Measurements from ENCODE around the gene HOXA9. TPM values are rescaled to one million over a fixed set of nuclear protein-coding genes. Genes with fewer than 3 reads are reported as not detected.
A peak's percentile ranks its signal among the peaks of the same experiment; 100 is the strongest.

HOXA9 gene
- total RNA-seq, 1 donor from 2014 or later = not detected

GRCh38 chr7:27141137-27141922 lies 24.0 kb downstream of the HOXA9 start:
- Histone ChIP-seq H3K36me3 (ENCODE audit: insufficient read depth, low read length) (no peaks in the 10 kb centered on the region), H3K27ac (ENCODE audit: low read depth, low read length) (no peak overlapping the region), H3K27me3 (ENCODE audit: insufficient read depth, low read length) (peaks cover 99% of the 10 kb centered on the region), H2AFZ (ENCODE audit: low read depth, low read length) (no peak overlapping the region), H4K20me1 (ENCODE audit: insufficient read depth, low read length) (peaks cover 2% of the 10 kb centered on the region), H3K9me3 (ENCODE audit: insufficient read depth, low read depth, low read length) (peaks cover 6% of the 10 kb centered on the region), H3K9ac (ENCODE audit: low read length) (no peak overlapping the region), H3K79me2 (ENCODE audit: insufficient read depth, low read length) (no peaks in the 10 kb centered on the region), H3K4me2 (ENCODE audit: low read length) (peak overlapping the region; percentile 80), H3K4me3 (ENCODE audit: insufficient read depth, low read depth, low read length) (no peak overlapping the region), H3K4me1 (ENCODE audit: insufficient read depth, low read length) (no peaks in the 10 kb centered on the region)
- Mint-ChIP-seq H3K9me3 (ENCODE audit: unreplicated experiment) (peaks cover 38% of the 10 kb centered on the region), H3K27me3 (ENCODE audit: low read depth, unreplicated experiment) (peaks cover 88% of the 10 kb centered on the region), H3K27ac (ENCODE audit: unreplicated experiment) (peak overlapping the region; percentile 2), H3K4me3 (ENCODE audit: unreplicated experiment) (no peak overlapping the region), H3K4me1 (ENCODE audit: low read depth, unreplicated experiment) (no peaks in the 10 kb centered on the region), H3K36me3 (ENCODE audit: low read depth, unreplicated experiment) (peaks cover 3% of the 10 kb centered on the region)
- DNase-seq (ENCODE audit: low read depth) = no peak
- TF ChIP-seq EZH2 (IDR thresholded peaks at IDR 0.05; ENCODE audit: insufficient read depth, low read length) = no peak
- no peak for TF ChIP-seq CTCF (IDR thresholded peaks at IDR 0.05; ENCODE audit: insufficient read depth, low read depth, low read length)
- FAIRE-seq = no peak

GRCh38 chr7:27140126-27140857 lies 25.0 kb downstream of the HOXA9 start:
- no peak overlapping the region for H2AFZ ChIP-seq (ENCODE audit: low read depth, low read length)
- no peak for TF ChIP-seq CTCF (IDR thresholded peaks at IDR 0.05; ENCODE audit: insufficient read depth, low read depth, low read length)
- no peak for TF ChIP-seq EZH2 (IDR thresholded peaks at IDR 0.05; ENCODE audit: insufficient read depth, low read length)
- Mint-ChIP-seq H3K27me3 (ENCODE audit: low read depth, unreplicated experiment) (peaks cover 88% of the 10 kb centered on the region), H3K27ac (ENCODE audit: unreplicated experiment) (no peak overlapping the region), H3K9me3 (ENCODE audit: unreplicated experiment) (peaks cover 29% of the 10 kb centered on the region), H3K4me3 (ENCODE audit: unreplicated experiment) (no peak overlapping the region), H3K36me3 (ENCODE audit: low read depth, unreplicated experiment) (peaks cover 3% of the 10 kb centered on the region), H3K4me1 (ENCODE audit: low read depth, unreplicated experiment) (no peaks in the 10 kb centered on the region)
- no peaks in the 10 kb centered on the region for H3K79me2 ChIP-seq (ENCODE audit: insufficient read depth, low read length)
- no peak overlapping the region for H3K4me3 ChIP-seq (ENCODE audit: insufficient read depth, low read depth, low read length)
- H3K4me1 ChIP-seq (ENCODE audit: insufficient read depth, low read length) = peaks cover 6% of the 10 kb centered on the region
- H3K27me3 ChIP-seq (ENCODE audit: insufficient read depth, low read length) = peaks cover 99% of the 10 kb centered on the region
- H3K4me2 ChIP-seq (ENCODE audit: low read length) = no peak overlapping the region
- no peak overlapping the region for H3K9ac ChIP-seq (ENCODE audit: low read length)
- DNase-seq (ENCODE audit: low read depth) (no peak), FAIRE-seq (no peak)
- H3K9me3 ChIP-seq (ENCODE audit: insufficient read depth, low read depth, low read length) = no peaks in the 10 kb centered on the region
- no peak overlapping the region for H3K27ac ChIP-seq (ENCODE audit: low read depth, low read length)
- H3K36me3 ChIP-seq (ENCODE audit: insufficient read depth, low read length) = no peaks in the 10 kb centered on the region
- H4K20me1 ChIP-seq (ENCODE audit: insufficient read depth, low read length) = peaks cover 2% of the 10 kb centered on the region

Data from astrocyte (in vitro differentiated cells and primary cell).